Measurements from ENCODE around the gene COL23A1. TPM values are rescaled to one million over a fixed set of nuclear protein-coding genes. Genes with fewer than 3 reads are reported as not detected.

The COL23A1 gene
- total RNA-seq, 2 donors from 2014 or later, result 1.5 to 2.5 TPM

DNA sequence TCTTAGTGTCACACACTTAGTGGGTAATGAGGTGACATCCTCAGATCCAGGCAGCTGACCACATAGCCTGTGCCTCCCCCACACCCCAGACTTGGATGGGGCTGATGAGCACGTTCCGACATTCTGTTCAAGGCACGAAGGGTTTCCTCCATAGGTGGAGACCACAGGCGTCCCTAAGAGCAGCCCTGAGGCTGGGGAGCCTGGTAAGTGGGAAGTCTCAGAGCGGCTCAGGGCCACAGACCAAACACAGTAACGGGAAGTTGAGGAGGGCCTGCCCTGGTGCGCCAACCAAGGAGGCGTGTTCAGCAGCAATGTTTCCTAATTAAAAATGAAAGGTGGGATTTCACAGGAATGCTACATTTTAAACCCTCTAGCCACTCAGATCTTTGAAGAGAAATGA is 255.3 kb downstream of the COL23A1 start:
- H3K4me1 ChIP-seq (ENCODE audit: control insufficient read depth in 1 of 2, low read depth in 2 of 2), result peaks cover 11 to 21% of the 10 kb centered on the region in 2 donors
- no peak overlapping the region for H3K4me3 ChIP-seq
- TF ChIP-seq, protein P1, sequence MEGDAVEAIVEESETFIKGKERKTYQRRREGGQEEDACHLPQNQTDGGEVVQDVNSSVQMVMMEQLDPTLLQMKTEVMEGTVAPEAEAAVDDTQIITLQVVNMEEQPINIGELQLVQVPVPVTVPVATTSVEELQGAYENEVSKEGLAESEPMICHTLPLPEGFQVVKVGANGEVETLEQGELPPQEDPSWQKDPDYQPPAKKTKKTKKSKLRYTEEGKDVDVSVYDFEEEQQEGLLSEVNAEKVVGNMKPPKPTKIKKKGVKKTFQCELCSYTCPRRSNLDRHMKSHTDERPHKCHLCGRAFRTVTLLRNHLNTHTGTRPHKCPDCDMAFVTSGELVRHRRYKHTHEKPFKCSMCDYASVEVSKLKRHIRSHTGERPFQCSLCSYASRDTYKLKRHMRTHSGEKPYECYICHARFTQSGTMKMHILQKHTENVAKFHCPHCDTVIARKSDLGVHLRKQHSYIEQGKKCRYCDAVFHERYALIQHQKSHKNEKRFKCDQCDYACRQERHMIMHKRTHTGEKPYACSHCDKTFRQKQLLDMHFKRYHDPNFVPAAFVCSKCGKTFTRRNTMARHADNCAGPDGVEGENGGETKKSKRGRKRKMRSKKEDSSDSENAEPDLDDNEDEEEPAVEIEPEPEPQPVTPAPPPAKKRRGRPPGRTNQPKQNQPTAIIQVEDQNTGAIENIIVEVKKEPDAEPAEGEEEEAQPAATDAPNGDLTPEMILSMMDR (IDR thresholded peaks at IDR 0.05), result no peak
- no peak overlapping the region for H3K27ac ChIP-seq
- H3K27me3 ChIP-seq (replicated peaks; ENCODE audit: insufficient read depth), result no peaks in the 10 kb centered on the region
- DNase-seq (ENCODE audit: low spot score), result no peak
- ATAC-seq (ENCODE audit: insufficient number of reproducible peaks, low FRiP score, low read depth), result no peak
- no peaks in the 10 kb centered on the region for H3K9me3 ChIP-seq
- H3K36me3 ChIP-seq, result no peaks in the 10 kb centered on the region

- Histone ChIP-seq H3K27me3 (replicated peaks; ENCODE audit: insufficient read depth) (no peaks in the 10 kb centered on the region), H3K4me1 (ENCODE audit: control insufficient read depth in 1 of 2, low read depth in 2 of 2) (peaks cover 11 to 21% of the 10 kb centered on the region in 2 donors), H3K4me3 (no peak overlapping the region), H3K36me3 (no peaks in the 10 kb centered on the region), H3K27ac (no peak overlapping the region), H3K9me3 (no peaks in the 10 kb centered on the region)
- TF ChIP-seq, protein P1 (IDR thresholded peaks at IDR 0.05), result no peak
- ATAC-seq (ENCODE audit: insufficient number of reproducible peaks, low FRiP score, low read depth), result no peak
- DNase-seq (ENCODE audit: low spot score), result no peak
Observed at GRCh38 chr5:178333821-178334481, 256.2 kb downstream of the COL23A1 start.

DNA sequence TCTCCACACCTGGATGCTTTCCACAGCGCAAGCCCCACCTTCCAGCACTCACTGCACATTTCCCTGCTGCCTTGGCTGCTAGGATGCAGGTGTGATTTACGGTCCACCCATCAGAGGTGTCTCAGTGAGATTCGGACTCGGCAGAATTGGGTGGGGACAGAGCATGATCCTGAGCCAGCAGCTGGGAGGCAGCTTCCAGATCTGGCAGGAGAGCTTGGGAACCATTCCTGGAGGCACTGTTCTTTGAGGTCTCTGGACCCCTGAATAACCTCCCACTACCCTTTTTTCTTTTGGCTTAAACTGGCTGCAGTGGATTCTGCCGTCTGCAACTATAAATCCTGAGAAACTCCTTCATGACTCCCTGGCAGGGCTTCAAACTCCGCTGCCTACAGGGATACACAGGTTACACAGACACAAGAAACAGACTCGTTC is 258.0 kb downstream of the COL23A1 start:
- Histone ChIP-seq H3K4me3 (no peak overlapping the region), H3K27ac (no peak overlapping the region), H3K4me1 (ENCODE audit: control insufficient read depth in 1 of 2, low read depth in 2 of 2) (peaks cover 11 to 21% of the 10 kb centered on the region in 2 donors), H3K9me3 (no peaks in the 10 kb centered on the region), H3K36me3 (no peaks in the 10 kb centered on the region), H3K27me3 (replicated peaks; ENCODE audit: insufficient read depth) (no peaks in the 10 kb centered on the region)
- TF ChIP-seq, protein P1 (IDR thresholded peaks at IDR 0.05), result no peak
- no peak for ATAC-seq (ENCODE audit: insufficient number of reproducible peaks, low FRiP score, low read depth)
- no peak for DNase-seq (ENCODE audit: low spot score)

- DNase-seq (ENCODE audit: low spot score) (no peak), ATAC-seq (ENCODE audit: insufficient number of reproducible peaks, low FRiP score, low read depth) (no peak)
- TF ChIP-seq, protein P1 (IDR thresholded peaks at IDR 0.05), result no peak
- H3K4me1 ChIP-seq (ENCODE audit: control insufficient read depth in 1 of 2, low read depth in 2 of 2), result peaks cover 11 to 24% of the 10 kb centered on the region in 2 donors
- H3K4me3 ChIP-seq, result no peak overlapping the region
- H3K36me3 ChIP-seq, result no peaks in the 10 kb centered on the region
- peak overlapping the region in 1 of 2 donors; percentile 39 for H3K27ac ChIP-seq
- no peaks in the 10 kb centered on the region for H3K9me3 ChIP-seq
- no peaks in the 10 kb centered on the region for H3K27me3 ChIP-seq (replicated peaks; ENCODE audit: insufficient read depth)
Observed at GRCh38 chr5:178331491-178331996, 258.6 kb downstream of the COL23A1 start.

- H3K4me1 ChIP-seq (ENCODE audit: control insufficient read depth in 1 of 2, low read depth in 2 of 2), result peaks cover 14 to 31% of the 10 kb centered on the region in 2 donors
- TF ChIP-seq, protein P1 (IDR thresholded peaks at IDR 0.05), result no peak
- H3K36me3 ChIP-seq, result no peaks in the 10 kb centered on the region
- no peak overlapping the region for H3K4me3 ChIP-seq
- H3K27ac ChIP-seq, result peak overlapping the region in 1 of 2 donors; percentile 39
- no peak for DNase-seq (ENCODE audit: low spot score)
- no peaks in the 10 kb centered on the region for H3K9me3 ChIP-seq
- H3K27me3 ChIP-seq (replicated peaks; ENCODE audit: insufficient read depth), result no peaks in the 10 kb centered on the region
- ATAC-seq (ENCODE audit: insufficient number of reproducible peaks, low FRiP score, low read depth), result no peak
Observed at GRCh38 chr5:178330791-178331404, 259.3 kb downstream of the COL23A1 start.

Measured in thoracic aorta (tissue), 2 donors.